Measurements from ENCODE around the gene UNC50.
A peak's percentile ranks its signal among the peaks of the same experiment; 100 is the strongest.
"Not testable (repeated sequence)": the region's sequence is repeated elsewhere in the genome, so short reads cannot be mapped to it uniquely, and the experiment has no call there.

The UNC50 gene

DNA sequence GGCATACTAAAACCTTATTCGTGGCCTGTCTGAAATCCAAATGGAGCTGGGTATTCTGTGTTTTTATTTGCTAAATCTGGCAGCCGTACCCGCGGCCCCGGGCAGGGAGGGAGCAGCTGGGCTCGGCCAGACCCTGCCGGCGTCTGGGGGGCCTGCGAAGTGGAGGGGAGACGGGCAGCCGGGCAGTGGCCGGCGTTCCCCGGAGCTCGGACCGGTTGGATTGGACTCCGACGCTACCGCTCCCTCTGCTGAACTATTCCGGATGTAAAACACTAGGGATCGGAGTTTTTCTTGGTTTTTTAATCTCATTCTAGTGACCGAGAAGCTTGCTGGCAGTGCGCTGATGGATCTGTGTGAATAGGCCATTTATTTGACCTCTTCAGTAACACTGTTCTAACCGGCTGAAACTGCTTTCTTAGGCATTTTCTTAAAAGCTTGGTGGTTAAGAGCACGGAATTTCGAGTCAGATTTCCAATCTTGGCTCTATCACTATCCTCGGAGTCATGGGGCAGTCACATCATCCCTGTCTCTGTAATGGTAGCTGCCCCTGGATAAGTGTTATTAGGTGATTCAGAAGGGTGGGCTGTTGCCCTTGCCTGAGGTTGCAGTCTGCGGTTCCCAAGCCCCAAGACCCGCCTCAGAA, 694 bp downstream of the UNC50 start:
- DNase-seq (ENCODE audit: low read depth in 3 of 3): no peak

DNA sequence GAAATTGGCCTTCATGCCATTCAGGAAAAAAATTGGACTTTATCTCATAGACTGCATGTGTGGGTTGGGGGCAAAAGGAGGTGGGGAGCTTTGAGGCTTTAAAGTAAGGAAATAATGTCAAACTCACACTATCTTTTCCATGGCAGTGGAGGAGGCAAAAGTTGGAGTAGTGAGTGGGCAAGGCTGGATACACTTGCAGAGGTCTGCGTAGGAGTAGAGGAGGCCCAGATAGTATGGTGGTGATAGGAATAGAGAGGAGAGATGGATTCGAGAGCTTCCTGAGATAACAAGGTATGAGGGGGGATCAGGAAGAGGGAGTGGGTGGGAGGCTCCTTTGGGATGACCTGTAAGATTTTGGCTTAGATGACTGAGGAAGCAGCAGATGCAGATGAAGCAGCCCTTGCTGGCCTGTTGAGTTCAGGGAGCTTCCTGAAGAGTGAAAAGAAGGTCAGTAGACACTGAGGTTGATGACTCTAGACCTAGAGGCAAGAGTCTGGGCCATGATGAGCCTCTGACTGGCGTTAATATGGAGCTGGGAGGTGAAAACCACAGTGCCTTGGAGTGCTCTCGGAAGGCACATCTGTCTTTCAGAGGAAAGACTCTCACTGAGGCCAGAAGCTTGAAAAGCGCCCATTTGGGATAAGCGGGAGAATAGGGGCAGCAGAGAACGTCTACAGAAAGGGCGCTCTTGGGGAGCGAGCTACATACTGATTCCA, 5.8 kb downstream of the UNC50 start:
- DNase-seq (ENCODE audit: low read depth in 3 of 3): no peak

DNA sequence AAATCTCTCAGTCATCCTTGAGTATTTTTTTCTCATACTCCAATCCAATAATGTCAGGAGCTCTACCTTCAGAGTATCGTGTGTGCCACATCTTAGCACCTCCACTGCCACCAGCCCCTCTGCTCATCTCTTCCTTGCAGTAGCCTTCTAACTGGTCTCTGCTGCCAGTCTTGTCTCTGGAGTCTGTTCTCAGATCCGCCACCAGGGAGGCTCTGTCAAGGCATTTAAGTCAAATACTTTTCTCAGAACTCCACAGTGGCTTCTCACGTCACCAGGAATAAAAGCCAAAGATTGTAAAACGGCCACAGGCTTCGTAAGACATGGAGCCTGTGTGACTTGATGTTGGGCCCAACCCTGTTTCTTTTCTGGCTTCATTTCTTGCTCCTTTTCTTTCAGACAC, 7.1 kb downstream of the UNC50 start:
- DNase-seq (ENCODE audit: low read depth in 3 of 3): no peak

DNA sequence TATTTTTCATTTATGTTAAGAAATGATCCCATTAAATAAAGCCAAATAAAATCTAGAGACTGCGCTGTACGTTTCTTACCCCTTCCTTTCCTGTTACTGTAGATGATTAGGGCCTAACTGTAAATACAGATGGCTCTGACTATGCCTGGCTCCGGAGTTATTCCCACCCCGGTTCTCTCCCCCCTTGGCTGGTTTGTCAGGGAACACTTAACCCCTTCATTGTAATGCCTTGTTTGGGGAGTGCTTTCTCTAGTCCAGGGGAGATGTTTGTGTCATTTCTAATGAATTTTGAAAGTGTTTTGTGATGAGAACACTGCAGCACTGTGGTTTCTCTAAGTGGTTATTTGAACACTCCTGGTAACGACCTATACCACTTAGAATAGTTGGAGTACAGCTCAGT, 8.8 kb downstream of the UNC50 start:
- DNase-seq (ENCODE audit: low read depth in 3 of 3): no peak

DNA sequence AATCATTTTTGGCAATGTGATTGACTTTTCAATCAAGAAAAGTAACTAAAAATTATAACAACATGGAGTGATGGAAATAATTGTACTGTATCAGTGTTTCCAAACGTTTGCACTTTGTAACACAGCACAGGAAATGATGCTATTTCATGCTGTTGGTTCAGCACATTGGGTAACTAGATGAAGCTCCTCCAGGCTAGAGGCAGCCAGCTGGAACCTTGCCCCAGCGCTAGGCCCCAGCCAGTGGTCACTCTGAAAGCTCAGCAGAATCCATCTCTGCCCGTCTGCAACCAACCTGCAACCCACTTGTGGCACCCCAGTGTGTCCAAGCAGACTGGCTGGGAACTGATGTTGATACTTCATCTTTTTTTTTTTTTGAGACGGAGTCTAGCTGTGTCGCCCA, 15.3 kb downstream of the UNC50 start:
- DNase-seq (ENCODE audit: low read depth in 3 of 3): no peak

DNA sequence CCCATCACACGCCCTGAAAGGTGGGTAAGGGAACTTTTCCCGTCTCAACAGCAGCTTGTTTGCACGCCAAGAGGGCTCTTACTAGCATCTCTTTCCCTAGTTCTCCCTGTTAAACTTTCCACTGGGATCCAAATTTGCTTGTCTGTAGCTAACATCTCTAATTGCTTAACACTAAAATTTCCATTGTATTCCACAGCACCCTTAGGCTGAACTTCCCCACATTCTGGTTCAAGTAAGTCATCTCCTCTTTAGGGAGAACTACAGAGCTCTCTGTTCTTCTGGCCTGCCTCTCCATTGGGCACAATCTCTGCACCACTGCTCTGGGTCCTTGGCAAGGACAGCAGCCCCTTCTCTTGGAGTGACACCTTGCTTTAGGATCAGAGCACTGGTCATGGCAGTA, 24.0 kb downstream of the UNC50 start:
- DNase-seq (ENCODE audit: low read depth in 3 of 3): no peak

DNA sequence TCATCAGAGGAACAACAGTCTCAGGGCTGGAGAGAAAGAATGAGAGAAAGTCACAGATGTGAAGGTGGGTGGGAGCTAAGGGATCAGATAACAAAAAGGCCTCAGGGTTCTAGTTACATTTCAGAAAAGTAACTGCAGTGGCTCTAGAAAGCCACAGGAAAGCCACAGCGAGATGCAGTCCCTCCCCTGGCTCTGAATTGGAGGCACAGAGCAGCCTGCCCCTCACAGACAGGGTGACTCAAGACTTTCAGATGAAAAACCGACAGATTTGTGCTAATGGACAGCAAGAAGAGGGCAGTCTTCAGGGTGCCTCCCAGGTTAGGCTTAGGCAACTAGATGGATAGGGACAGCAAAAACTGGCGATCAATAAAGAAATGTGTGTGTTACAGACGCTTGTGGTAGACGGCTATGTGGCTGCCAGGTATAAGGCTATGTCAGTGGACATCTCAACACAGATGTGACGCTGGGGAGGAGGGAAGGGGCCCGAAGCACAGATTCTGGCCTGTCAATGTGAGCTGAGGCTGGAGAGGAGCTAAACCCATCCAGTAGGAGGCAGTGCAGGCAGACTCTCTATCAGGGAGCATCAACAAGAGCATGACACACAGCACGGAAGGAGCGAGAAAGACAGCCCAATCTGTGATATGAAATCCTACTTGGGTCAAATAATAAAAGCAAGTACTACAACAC, 26.2 kb downstream of the UNC50 start:
- DNase-seq (ENCODE audit: low read depth in 3 of 3): peak in 2 of 3 experiments; percentile 11 to 24

DNA sequence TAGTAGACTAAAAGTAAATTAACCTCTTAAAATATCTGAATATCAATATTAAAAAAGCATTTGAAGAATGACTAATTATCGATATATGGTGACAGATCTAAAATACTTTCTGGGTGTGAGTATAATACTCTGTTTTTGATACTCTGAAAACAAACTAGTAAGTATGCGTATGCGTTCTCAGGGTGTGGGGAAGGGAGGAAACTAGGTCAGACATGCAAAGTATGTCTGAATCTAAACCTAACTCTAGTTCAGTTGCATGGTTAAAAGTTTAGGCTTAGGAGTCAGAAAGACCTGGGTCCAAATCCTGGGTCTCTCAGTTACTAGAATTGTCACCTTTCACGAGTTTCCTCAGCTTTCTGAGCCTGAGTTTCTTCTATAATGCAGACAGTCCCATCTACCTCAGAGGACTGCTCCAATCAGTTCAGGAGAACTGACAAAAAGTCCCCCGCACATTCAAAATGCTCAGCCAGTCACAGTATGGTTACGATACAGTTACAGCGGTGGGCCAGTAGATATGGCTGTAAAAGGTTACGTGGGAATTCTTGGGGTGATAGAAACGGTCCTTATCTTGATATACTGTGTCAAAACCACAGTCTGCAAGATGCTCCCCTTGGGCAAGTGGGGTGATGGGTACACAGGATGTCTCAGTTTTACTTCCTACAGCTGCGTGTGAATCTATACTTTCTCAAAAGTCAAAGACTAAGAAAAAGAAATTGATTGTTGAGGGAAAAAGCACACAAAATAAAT, 29.2 kb downstream of the UNC50 start:
- DNase-seq (ENCODE audit: low read depth in 3 of 3): no peak

DNA sequence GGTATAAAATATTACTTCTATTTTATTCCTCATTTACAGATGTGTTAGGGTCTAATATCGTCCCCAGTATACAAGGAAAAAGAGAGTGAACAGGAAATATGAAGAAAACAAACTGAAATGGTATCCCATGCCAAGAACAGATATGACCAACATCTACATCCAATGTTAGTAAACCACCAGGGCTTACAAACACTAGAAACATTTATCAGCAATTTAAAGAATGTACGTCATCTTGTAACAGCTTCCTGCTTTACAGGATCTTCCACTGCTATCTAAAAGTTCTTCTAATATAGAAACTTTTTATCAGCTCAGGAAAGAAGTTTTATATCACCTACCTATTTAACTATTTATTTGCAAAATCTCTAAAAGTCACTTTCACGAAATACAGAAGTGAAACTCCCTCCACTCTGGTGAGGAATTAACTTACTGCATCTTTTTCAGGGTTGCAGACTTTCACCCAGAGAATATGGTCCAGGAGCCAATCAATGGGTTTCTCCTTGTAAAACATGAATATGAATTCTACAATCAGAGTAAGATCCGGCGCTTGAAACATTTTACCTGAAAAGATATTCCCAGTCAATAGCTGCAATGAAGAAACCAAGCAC, 35.2 kb downstream of the UNC50 start:
- DNase-seq (ENCODE audit: low read depth in 3 of 3): no peak

DNA sequence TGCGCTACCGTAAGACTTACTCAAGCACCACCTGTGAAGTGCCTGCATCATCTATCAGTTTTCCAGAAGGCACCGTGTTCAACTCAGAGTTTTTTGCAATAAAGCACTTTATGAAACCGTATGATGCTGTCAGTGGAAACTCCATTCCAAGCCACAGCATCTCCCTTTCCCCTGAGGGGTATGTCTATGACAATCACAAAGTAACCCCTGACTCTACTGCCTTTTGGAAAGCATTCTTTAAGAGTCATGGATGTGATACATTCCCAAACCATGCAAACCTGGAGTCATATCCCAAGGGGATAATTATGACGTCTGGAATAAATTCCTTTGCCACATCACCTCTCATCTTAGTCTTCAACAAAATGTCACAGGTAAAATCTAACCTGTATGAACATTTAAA, 39.2 kb downstream of the UNC50 start:
- DNase-seq (ENCODE audit: low read depth in 3 of 3): no peak

DNA sequence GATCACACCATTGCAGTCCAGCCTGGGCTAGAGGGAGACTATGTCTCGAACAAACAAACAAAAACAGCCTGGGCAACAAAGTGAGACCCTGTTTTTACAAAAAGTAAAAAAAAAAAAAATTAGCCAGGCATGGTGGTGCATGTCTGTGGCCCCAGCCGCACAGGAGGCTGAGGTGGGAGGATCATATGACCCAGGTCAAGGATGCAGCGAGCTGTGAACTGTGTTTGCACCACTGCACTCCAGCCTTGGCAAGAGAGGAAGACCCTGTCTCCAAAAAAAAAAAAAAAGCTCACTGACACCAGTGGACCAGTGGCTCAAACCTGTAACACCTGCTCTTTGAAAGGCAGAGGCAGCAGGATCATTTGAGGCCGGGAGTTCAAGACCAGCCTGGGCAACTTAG, 40.1 kb downstream of the UNC50 start:
- no peak for DNase-seq (ENCODE audit: low read depth in 3 of 3)

DNA sequence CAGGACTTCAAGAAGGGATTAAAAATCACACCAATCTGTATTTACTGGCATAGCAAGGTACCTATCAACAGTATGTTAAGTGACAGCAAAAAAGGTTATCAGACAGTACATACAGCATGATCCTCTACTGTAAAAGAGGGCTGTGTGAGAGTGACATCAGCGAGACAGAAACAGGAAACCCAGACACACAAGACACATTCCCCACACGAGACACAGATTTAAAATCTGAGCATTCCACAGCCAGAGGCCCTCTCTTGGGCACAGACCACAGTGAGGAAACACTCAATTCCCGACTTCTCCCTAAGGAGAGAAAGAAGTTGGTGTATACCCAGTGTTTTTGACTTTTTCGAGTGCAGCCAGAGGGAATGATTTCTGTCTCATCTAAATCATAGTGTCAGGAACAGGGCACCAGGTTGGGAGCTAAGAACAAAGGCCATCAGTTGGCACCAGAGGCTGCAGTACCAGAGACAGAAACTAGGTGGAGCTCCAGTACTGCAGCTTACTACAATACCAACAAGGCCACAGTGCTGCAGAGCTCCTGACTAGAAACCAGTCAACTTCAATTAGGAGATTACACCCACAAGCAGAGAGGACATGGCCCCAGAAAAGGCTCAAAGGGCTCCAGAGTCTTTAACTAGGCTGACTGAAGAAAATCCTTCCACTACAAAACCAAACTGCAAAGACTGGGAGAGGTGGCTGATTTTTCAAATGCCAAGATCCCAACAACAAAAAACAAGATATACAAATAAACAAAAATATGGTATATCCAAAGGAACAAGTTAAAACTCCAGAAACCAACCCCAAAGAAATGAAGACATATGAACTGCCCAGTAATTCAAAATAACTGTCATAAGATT, 41.0 kb downstream of the UNC50 start:
- peak; percentile 43 to 78 (median 67) for DNase-seq (ENCODE audit: low read depth in 3 of 3)

DNA sequence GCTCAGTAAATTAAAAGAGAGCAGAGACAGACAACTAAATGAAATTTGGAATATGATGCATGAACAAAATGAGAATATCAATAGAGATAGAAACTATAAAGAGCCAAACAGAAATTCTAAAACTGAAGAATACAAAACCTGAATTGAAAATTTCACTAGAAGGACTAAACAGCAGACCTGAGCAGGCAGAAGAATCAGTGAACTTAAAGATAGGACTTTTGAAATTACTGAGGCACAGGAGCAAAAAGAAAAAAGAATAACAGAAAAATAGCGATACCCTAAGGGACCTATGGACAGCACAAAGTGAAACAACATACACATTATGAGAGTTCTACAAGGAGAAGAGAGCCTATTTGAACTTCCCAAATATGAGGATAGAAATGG, 41.6 kb downstream of the UNC50 start:
- DNase-seq (ENCODE audit: low read depth in 3 of 3): no peak

DNA sequence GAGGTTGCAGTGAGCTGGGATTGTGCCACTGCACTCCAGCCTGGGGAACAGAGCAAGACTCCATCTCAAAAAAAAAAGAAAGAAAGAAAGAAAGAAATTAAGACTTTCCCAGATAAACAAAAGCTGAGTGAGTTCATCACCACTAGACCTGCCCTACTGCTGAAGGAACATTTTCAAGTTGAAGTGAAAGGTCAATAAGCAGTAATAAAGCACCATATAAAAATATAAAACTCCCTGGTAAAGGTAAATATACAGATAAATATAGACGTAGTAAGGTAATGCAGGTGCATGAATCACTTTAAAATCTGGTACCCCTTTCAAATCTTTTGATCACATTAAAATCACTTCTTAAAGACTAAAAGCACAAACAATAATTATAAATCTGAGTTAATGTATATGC, 42.6 kb downstream of the UNC50 start:
- no peak for DNase-seq (ENCODE audit: low read depth in 3 of 3)

DNA sequence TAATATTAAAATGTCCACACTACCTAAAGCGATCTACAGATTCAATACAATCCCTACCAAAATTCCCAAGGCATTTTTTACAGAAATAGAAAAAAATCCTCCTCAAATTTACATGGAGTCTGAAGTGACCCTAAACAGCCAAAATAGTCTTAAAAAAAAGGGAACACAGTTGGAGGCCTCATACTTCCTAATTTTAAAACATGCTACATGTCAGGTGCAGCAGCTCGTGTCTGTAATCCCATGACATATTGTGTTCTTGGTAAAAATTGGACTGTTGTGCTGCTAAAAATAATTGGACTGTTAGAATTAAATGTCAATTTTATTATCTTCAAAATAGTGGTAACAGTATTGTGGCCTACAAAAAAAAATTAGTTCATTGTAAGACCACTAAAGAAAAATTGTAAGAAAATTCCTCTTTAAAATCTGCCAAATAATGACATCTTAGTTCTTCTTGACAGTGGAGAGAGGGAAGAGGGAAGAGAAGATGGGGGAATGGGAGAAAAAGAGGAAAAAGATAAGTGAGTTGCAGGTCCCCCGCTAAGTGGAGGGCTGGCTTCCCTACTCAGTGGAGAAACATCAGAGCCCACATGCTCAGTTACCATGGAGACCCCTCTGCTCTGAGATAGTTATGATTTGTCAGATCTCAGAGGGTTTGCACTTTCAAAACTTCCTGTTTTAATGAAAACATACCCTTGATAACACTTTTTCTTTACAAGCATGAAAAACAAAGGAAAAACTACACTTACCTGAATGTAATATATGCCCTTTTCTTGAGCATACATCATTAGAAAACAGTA, 46.5 kb downstream of the UNC50 start:
- DNase-seq (ENCODE audit: low read depth in 3 of 3): no peak

DNA sequence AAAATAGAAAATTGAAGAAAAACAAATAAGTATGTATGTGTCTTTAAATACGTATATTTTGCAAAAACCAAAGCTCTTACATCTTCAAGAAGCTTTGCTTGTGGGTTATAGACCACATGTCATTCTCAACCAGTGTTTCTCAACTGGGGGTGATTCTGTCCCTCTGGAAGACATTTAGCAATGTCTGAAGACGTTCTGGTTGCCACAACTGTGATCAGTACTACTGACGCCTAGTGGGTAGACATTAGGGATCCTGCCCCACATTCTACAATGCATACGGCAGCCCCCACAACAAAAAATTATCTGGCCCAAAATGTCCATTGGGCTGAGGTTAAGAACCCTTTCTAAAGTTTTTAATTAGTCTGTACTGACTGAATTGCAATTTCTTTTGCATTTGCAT, 48.4 kb downstream of the UNC50 start:
- no peak for DNase-seq (ENCODE audit: low read depth in 3 of 3)

DNA sequence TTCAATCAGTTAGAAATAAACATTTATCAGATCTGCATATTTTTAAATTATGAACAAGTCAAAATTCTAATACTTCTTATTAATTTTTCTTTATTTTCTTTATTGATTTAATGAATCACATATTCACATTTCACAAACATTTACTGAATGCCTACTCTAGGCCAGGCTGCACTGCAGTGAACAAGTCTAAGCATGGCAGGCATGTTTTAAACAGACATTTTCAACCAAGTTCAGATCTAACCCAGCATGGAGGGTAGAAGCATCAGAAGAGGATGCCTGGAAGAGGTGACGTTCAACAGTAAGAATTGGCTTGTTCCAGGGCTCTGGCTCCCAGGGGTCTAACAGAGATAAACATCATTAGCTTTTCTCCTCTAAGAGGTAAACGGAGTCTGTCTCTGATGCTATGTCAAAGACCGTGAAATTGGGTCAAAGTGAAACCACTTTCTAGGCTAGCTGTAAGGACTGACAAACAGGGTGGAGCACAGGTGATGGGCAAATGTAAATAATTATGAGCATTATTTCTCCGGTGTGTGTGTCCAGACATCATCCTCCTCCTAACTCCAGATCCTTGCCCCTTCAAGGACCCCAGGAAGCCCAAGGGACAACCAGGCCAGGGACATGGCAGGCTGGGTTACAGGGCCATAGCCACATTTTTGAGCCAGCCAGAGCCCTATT, 50.6 kb downstream of the UNC50 start:
- DNase-seq (ENCODE audit: low read depth in 3 of 3): peak in 1 of 3 experiments; percentile 20

DNA sequence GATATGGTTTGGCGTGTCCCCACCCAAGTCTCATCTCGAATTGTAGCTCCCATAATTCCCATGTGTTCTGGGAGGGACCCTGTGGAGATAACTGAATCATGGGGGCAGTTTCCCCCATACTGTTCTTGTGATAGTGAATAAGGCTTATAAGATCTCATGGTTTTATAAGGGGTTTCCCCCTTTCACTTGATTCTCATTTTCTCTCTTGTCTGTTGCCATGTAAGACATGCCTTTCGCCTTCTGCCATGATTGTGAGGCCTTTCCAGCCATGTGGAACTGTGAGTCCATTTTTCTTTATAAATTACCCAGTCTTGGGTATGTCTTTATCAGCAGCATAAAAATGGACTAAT, 51.1 kb downstream of the UNC50 start:
- not testable (repeated sequence) for DNase-seq (ENCODE audit: low read depth in 3 of 3)

DNA sequence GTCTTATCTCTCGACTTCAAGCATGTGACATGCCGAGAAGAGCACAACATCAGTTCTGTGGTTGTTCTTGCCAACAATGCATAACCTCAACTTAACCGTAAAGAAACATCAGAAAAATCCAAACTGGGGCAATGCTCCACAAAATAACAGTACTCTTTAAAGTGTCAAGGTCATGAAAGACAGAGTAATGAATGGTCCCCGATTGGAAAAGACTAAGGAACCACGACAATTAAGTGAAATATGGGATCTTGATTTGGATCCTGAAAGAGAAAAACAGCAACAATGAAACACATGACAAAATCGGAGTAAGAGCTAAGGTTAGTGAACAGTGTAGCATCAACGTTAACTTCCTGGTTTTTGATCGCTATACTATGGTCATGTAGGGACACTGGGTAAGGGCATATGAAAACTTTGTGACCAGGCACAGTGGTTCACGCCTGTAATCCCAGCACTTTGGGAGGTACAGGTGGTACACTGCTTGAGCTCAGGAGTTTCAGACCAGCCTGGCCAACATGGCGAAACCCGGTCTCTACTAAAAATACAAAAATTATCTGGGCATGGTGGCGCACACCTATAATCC, 55.2 kb downstream of the UNC50 start:
- DNase-seq (ENCODE audit: low read depth in 3 of 3): no peak

All from stimulated activated CD4-positive, alpha-beta T cell treated with anti-CD3 and anti-CD28 coated beads, TNF-alpha, amount 100 ng/mL, for 4 hours (primary cell).